HUES6 (cell line): ENCODE data around the gene GNG13.
"Not testable (repeated sequence)": the region's sequence is repeated elsewhere in the genome, so short reads cannot be mapped to it uniquely, and the experiment has no call there.

ENCODE experiments used
- H3K27ac ChIP-seq: 2 replicates; pipeline ENCODE4 v1.7.0; 2013; ENCODE audit warnings: low read depth, mild to moderate bottlenecking, low read length, inconsistent platforms
- H3K27me3 ChIP-seq: 2 replicates; pipeline ENCODE4 v1.6.1; 2013; ENCODE audit warnings: low read length; ENCODE audit not compliant: control insufficient read depth, insufficient read depth
- H3K36me3 ChIP-seq: 2 replicates; pipeline ENCODE4 v1.6.1; 2013; ENCODE audit warnings: low read length; ENCODE audit not compliant: control insufficient read depth, insufficient read depth
- H3K4me1 ChIP-seq: 2 replicates; pipeline ENCODE4 v1.6.1; 2013; ENCODE audit warnings: low read length; ENCODE audit not compliant: control insufficient read depth, insufficient read depth
- H3K4me3 ChIP-seq: 2 replicates; pipeline ENCODE4 v1.5.1; 2013; ENCODE audit warnings: low read depth, low read length
- H3K9ac ChIP-seq: one replicate; pipeline ENCODE4 v1.6.1; 2013; ENCODE audit warnings: mild to moderate bottlenecking, low read length
- H3K9me3 ChIP-seq: 2 replicates; pipeline ENCODE4 v1.6.1; 2013; ENCODE audit warnings: low read depth, low read length; ENCODE audit not compliant: control insufficient read depth, insufficient read depth

The GNG13 gene

GRCh38 chr16:841455-842060 lies 41.0 kb upstream of the GNG13 start:
- H3K9ac ChIP-seq, result no peak overlapping the region
- no peaks in the 10 kb centered on the region for H3K27me3 ChIP-seq

GRCh38 chr16:840561-841454 lies 40.3 kb upstream of the GNG13 start:
- no peaks in the 10 kb centered on the region for H3K27me3 ChIP-seq
- no peak overlapping the region for H3K27ac ChIP-seq
- no peaks in the 10 kb centered on the region for H3K36me3 ChIP-seq
- H3K9me3 ChIP-seq, result peaks cover 13% of the 10 kb centered on the region
- no peaks in the 10 kb centered on the region for H3K4me1 ChIP-seq
- H3K4me3 ChIP-seq, result no peak overlapping the region
- H3K9ac ChIP-seq, result no peak overlapping the region

More at GRCh38 chr16:841455-842060, 41.0 kb upstream of the GNG13 start:
- peaks cover 9% of the 10 kb centered on the region for H3K9me3 ChIP-seq
- no peaks in the 10 kb centered on the region for H3K4me1 ChIP-seq
- H3K27ac ChIP-seq, result no peak overlapping the region
- no peaks in the 10 kb centered on the region for H3K36me3 ChIP-seq
- H3K4me3 ChIP-seq, result no peak overlapping the region

GRCh38 chr16:839643-840408 lies 39.3 kb upstream of the GNG13 start:
- Histone ChIP-seq H3K4me1 (no peaks in the 10 kb centered on the region), H3K27me3 (no peaks in the 10 kb centered on the region), H3K27ac (no peak overlapping the region), H3K9me3 (peaks cover 18% of the 10 kb centered on the region), H3K4me3 (no peak overlapping the region), H3K36me3 (no peaks in the 10 kb centered on the region), H3K9ac (no peak overlapping the region)

- no peaks in the 10 kb centered on the region for H3K36me3 ChIP-seq
- no peak overlapping the region for H3K4me3 ChIP-seq
- no peak overlapping the region for H3K9ac ChIP-seq
- no peaks in the 10 kb centered on the region for H3K4me1 ChIP-seq
- H3K9me3 ChIP-seq, result peaks cover 18% of the 10 kb centered on the region
- no peaks in the 10 kb centered on the region for H3K27me3 ChIP-seq
- H3K27ac ChIP-seq, result no peak overlapping the region
These were observed 38.2 kb upstream of the GNG13 start for GRCh38 chr16:838741-839140.

- H3K27me3 ChIP-seq, H3K27ac ChIP-seq, H3K9ac ChIP-seq, H3K36me3 ChIP-seq, H3K4me3 ChIP-seq, H3K4me1 ChIP-seq: not testable (repeated sequence)
- peaks cover 18% of the 10 kb centered on the region for H3K9me3 ChIP-seq
These were observed 36.3 kb upstream of the GNG13 start for GRCh38 chr16:836822-837221.

GRCh38 chr16:836221-836620 lies 35.7 kb upstream of the GNG13 start:
- Histone ChIP-seq H3K4me3 (no peak overlapping the region), H3K27ac (no peak overlapping the region), H3K4me1 (no peaks in the 10 kb centered on the region), H3K9ac (no peak overlapping the region), H3K36me3 (no peaks in the 10 kb centered on the region), H3K27me3 (no peaks in the 10 kb centered on the region), H3K9me3 (peaks cover 18% of the 10 kb centered on the region)

GRCh38 chr16:835373-835772 lies 34.8 kb upstream of the GNG13 start:
- Histone ChIP-seq H3K27me3 (no peaks in the 10 kb centered on the region), H3K4me1 (no peaks in the 10 kb centered on the region), H3K36me3 (no peaks in the 10 kb centered on the region), H3K4me3 (no peak overlapping the region), H3K9ac (no peak overlapping the region), H3K27ac (no peak overlapping the region), H3K9me3 (peaks cover 18% of the 10 kb centered on the region)

GRCh38 chr16:833411-833810 lies 32.9 kb upstream of the GNG13 start:
- H3K9ac ChIP-seq, result no peak overlapping the region
- no peak overlapping the region for H3K4me3 ChIP-seq
- no peaks in the 10 kb centered on the region for H3K27me3 ChIP-seq
- no peaks in the 10 kb centered on the region for H3K4me1 ChIP-seq
- H3K27ac ChIP-seq, result no peak overlapping the region
- no peaks in the 10 kb centered on the region for H3K36me3 ChIP-seq
- peaks cover 18% of the 10 kb centered on the region for H3K9me3 ChIP-seq

- peaks cover 16% of the 10 kb centered on the region for H3K9me3 ChIP-seq
- H3K27ac ChIP-seq, result no peak overlapping the region
- no peaks in the 10 kb centered on the region for H3K36me3 ChIP-seq
- H3K4me3 ChIP-seq, result no peak overlapping the region
- H3K4me1 ChIP-seq, result no peaks in the 10 kb centered on the region
- no peaks in the 10 kb centered on the region for H3K27me3 ChIP-seq
- H3K9ac ChIP-seq, result no peak overlapping the region
These were observed 32.3 kb upstream of the GNG13 start for GRCh38 chr16:832652-833336.

GRCh38 chr16:831571-832413 lies 31.3 kb upstream of the GNG13 start:
- H3K27me3 ChIP-seq, result no peaks in the 10 kb centered on the region
- H3K36me3 ChIP-seq, result no peaks in the 10 kb centered on the region
- H3K9me3 ChIP-seq, result peaks cover 12% of the 10 kb centered on the region
- no peak overlapping the region for H3K27ac ChIP-seq
- H3K9ac ChIP-seq, result no peak overlapping the region
- H3K4me1 ChIP-seq, result no peaks in the 10 kb centered on the region
- no peak overlapping the region for H3K4me3 ChIP-seq
